A673 (cell line): Measurements from ENCODE around the gene KRTAP10-7. TPM values are rescaled to one million over a fixed set of nuclear protein-coding genes. Genes with fewer than 3 reads are reported as not detected.
"Not testable (repeated sequence)": the region's sequence is repeated elsewhere in the genome, so short reads cannot be mapped to it uniquely, and the experiment has no call there.

Experiments
- BruUV-seq: library from RNA; stranded (reverse); fragments of 400-500 nt; replicated peaks from 2 replicates; lab custom pipeline; 2021; lab: Mats Ljungman, UMichigan
- CTCF ChIA-PET: fragments of 300-600 bp; sonication (Branson Sonifier 250); formaldehyde crosslinking; loops from one replicate; lab custom pipeline; 2022; ENCODE audit warnings: antibody characterized with exemption; lab: Charles Lee
- POLR2A ChIA-PET: fragments of 300-600 bp; sonication (Branson Sonifier 250); formaldehyde crosslinking; loops from one replicate; lab custom pipeline; 2022; ENCODE audit warnings: antibody characterized with exemption; ENCODE audit not compliant: low non-redundant PET; lab: Charles Lee
- DNase-seq: peaks from one replicate; pipeline ENCODE4 v3.0.0-alpha.2; 2015; ENCODE audit warnings: low spot score
- H3K27ac ChIP-seq: fragments of 200-600 bp; sonication (generic); 2 replicates; pipeline ENCODE4 v1.5.1; 2016; ENCODE audit warnings: mixed run types, low read depth, mild to moderate bottlenecking, mixed read lengths, antibody characterized with exemption, low read length; ENCODE audit not compliant: poor library complexity, severe bottlenecking
- H3K27me3 ChIP-seq: fragments of 200-600 bp; sonication (generic); replicated peaks from 2 replicates; pipeline ENCODE4 v1.6.1; 2017; ENCODE audit warnings: mixed run types, low read depth, mild to moderate bottlenecking, mixed read lengths, antibody characterized with exemption, low read length; ENCODE audit not compliant: insufficient read depth, poor library complexity
- H3K36me3 ChIP-seq: fragments of 200-600 bp; sonication (generic); 2 replicates; pipeline ENCODE4 v1.6.1; 2016; ENCODE audit warnings: mixed run types, mild to moderate bottlenecking, mixed read lengths, antibody characterized with exemption, low read length; ENCODE audit not compliant: insufficient read depth, poor library complexity, severe bottlenecking
- H3K4me1 ChIP-seq: fragments of 200-600 bp; sonication (generic); 2 replicates; pipeline ENCODE4 v1.6.1; 2017; ENCODE audit warnings: mixed run types, mild to moderate bottlenecking, mixed read lengths, antibody characterized with exemption, low read length; ENCODE audit not compliant: insufficient read depth, poor library complexity, severe bottlenecking
- H3K4me3 ChIP-seq: fragments of 200-600 bp; sonication (generic); 2 replicates; pipeline ENCODE4 v1.5.1; 2016; ENCODE audit warnings: low read depth, mixed run types, mild to moderate bottlenecking, mixed read lengths, low read length; ENCODE audit not compliant: poor library complexity, severe bottlenecking
- H3K9me3 ChIP-seq: fragments of 200-600 bp; sonication (generic); 2 replicates; pipeline ENCODE4 v1.6.1; 2016; ENCODE audit warnings: mixed run types, low read depth, mild to moderate bottlenecking, mixed read lengths, antibody characterized with exemption, low read length; ENCODE audit not compliant: poor library complexity, severe bottlenecking
- CTCF ChIP-seq: fragments of 300-800, 200-600 bp; sonication (generic); conservative IDR thresholded peaks from 2 replicates; pipeline ENCODE4 v1.5.1; 2017; ENCODE audit warnings: low read depth, mild to moderate bottlenecking, antibody characterized with exemption, low read length, moderate library complexity, mixed read lengths
- EZH2 ChIP-seq: fragments of 200-600 bp; sonication (generic); IDR thresholded peaks from 2 replicates; pipeline ENCODE4 v1.6.1; 2017; ENCODE audit warnings: borderline replicate concordance, low read depth, mild to moderate bottlenecking, mixed read lengths, antibody characterized with exemption, low read length; ENCODE audit not compliant: poor library complexity, severe bottlenecking
- intact Hi-C: fragments of 100-400 bp; cut with micrococcal nuclease; formaldehyde crosslinking; loops from one replicate; pipeline ENCODE4 v1.10.0; 2022; ENCODE audit not compliant: unreplicated experiment
- total RNA-seq: library from RNA; stranded (reverse); gene quantifications from 2 replicates; pipeline ENCODE4 v1.2.3, GENCODE V29; 2021

KRTAP10-7 gene
- total RNA-seq, 1 experiment from 2014 or later = not detected

DNA sequence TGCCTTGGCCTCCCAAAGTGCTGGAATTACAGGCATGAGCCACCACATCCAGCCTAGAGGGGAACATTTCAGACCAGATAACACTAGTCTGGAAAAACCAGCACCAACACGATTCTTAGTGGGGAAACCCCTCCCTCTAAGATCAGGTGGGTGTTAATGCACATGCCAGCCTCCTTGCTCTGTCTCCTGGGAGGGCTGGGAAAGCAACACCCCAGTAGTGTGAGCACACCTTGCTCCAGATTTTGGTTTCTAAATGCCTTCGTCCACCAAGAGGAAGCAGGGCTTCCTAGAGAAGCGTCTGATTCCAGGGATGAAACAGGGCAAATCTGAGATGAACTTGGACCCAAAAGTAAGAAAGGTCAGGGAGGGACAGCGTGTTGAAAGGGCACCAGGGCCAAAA is 29.1 kb upstream of the KRTAP10-7 start:
- intact Hi-C loops = no loop called here
- Histone ChIP-seq H3K4me3 (no peak overlapping the region), H3K36me3 (no peaks in the 10 kb centered on the region), H3K27me3 (no peaks in the 10 kb centered on the region), H3K27ac (no peak overlapping the region), H3K4me1 (no peaks in the 10 kb centered on the region), H3K9me3 (no peaks in the 10 kb centered on the region)
- TF ChIP-seq CTCF (no peak), EZH2 (no peak)
- no TSS peak for BruUV-seq
- ChIA-PET POLR2A (no interaction called here), CTCF (no interaction called here)
- DNase-seq = no peak

DNA sequence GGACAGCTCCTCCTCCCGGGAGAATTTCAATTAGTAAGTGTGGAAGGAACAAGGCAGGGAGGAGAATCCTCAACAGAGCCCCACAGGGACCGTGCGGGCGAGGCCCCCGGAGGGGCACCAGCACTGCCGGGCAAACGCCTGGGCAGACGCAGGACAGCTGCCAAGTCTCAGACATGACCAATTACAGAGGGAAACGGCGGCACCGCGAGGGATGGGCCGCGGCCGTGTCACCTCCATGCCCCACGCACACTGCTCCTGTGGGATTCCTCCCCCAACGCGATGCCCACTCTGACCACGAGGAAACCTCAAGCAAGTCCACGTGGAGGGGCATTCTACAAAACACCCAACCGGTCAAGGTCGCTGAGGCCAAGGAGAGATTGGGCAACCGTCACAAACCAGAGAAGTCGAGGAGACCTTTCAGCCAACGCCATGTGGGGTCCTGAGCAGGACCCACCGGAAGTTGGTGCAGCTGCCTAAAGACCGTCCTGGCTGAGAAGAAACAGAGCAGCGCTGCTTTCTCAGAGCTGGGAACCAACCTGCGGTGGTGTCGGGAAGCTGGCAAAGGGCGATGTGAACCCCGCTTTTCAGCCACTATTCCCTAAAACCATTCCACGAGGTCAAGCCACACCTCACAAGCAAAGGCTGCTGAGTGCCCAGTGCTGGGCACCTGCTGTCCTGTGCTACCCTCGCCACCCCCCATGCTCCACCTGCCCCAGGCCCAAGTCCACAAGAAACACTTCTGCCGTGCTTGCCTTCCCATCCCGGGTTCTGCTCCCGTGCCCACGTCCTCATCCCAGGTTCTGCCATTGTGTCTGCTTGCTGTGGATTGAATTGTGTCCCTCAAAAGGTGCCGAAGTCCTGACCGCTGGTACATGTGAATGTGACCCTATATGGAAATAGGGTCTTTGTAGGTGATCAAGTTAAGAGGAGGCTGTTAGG is 28.3 kb upstream of the KRTAP10-7 start:
- no peaks in the 10 kb centered on the region for H3K9me3 ChIP-seq
- H3K4me1 ChIP-seq = no peaks in the 10 kb centered on the region
- intact Hi-C loops = no loop called here
- H3K27me3 ChIP-seq = no peaks in the 10 kb centered on the region
- CTCF ChIA-PET = no interaction called here
- POLR2A ChIA-PET = no interaction called here
- no TSS peak for BruUV-seq
- no peak overlapping the region for H3K4me3 ChIP-seq
- H3K36me3 ChIP-seq = no peaks in the 10 kb centered on the region
- no peak for DNase-seq
- H3K27ac ChIP-seq = no peak overlapping the region
- TF ChIP-seq CTCF (no peak), EZH2 (no peak)

DNA sequence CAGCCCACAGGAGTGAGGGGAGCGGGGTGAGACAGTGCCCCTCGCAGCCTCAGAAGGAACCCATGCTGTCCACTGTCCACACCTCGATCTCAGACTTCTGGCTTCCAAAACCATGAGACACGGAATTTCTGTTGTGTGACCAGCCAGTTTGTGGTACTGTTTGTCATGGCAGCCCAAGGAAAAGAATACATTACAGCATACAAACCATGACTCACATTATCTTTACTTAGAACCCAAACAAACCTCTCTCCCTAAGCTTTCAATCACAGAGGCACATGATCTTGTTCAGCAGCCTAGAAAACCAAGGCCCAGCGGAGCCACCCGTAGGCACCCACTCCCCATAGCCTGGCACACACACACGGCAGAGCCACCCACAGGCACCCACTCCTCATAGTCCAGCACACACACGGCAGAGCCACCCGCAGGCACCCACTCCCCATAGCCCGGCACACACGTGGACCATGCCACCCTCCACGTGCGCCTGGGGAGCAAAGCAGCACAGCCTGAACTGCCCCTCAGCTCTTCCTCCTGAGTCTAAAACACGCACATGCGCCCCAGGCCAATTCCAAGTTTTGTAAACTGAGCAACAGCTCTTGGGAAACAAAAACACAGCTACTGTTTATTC is 27.3 kb upstream of the KRTAP10-7 start:
- BruUV-seq = no TSS peak
- DNase-seq = no peak
- H3K9me3 ChIP-seq = no peaks in the 10 kb centered on the region
- ChIA-PET CTCF (no interaction called here), POLR2A (no interaction called here)
- no peak overlapping the region for H3K27ac ChIP-seq
- no peaks in the 10 kb centered on the region for H3K36me3 ChIP-seq
- no peak overlapping the region for H3K4me3 ChIP-seq
- no peak for TF ChIP-seq EZH2
- TF ChIP-seq CTCF = no peak
- no peaks in the 10 kb centered on the region for H3K4me1 ChIP-seq
- no peaks in the 10 kb centered on the region for H3K27me3 ChIP-seq
- intact Hi-C loops = no loop called here

DNA sequence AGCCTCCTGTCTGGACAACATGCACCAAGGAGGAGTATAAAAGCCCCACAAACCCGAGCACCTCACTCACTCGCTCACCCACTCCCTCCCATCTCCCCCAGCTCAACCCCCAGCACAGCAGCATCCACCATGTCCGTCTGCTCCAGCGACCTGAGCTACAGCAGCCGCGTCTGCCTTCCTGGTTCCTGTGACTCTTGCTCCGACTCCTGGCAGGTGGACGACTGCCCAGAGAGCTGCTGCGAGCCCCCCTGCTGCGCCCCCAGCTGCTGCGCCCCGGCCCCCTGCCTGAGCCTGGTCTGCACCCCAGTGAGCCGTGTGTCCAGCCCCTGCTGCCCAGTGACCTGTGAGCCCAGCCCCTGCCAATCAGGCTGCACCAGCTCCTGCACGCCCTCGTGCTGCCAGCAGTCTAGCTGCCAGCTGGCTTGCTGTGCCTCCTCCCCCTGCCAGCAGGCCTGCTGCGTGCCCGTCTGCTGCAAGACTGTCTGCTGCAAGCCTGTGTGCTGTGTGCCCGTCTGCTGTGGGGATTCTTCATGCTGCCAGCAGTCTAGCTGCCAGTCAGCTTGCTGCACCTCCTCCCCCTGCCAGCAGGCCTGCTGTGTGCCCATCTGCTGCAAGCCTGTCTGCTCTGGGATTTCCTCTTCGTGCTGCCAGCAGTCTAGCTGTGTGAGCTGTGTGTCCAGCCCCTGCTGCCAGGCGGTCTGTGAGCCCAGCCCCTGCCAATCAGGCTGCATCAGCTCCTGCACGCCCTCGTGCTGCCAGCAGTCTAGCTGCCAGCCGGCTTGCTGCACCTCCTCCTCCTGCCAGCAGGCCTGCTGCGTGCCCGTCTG is 26.6 kb upstream of the KRTAP10-7 start, which contains the start of gene KRTAP10-4:
Gene KRTAP10-4 (plus strand): TSS at position 100 of the 827 bp plus-strand sequence. CDS start 30 bp downstream, at position 130.
- H3K27me3 ChIP-seq, H3K36me3 ChIP-seq, POLR2A ChIA-PET, intact Hi-C loops, H3K4me1 ChIP-seq, H3K27ac ChIP-seq, BruUV-seq, H3K4me3 ChIP-seq, H3K9me3 ChIP-seq, DNase-seq: not testable (repeated sequence)
- CTCF ChIA-PET = interaction anchor here (0.6 kb wide), 1 partner anchor 180 kb away, joined by 4 read pairs; no protein-coding TSS in a partner anchor
